ENCODE measurements around the gene COX8A.

COX8A gene

GRCh38 chr11:63986932-63987513, 12.6 kb downstream of the COX8A start:
- H3K36me3 ChIP-seq (ENCODE audit: control insufficient read depth, insufficient read depth, low read length) = peaks cover 5% of the 10 kb centered on the region
- peak overlapping the region; percentile 99 for H3K56ac ChIP-seq (ENCODE audit: low read length)
- H4K5ac ChIP-seq (ENCODE audit: low read length) = no peak overlapping the region
- no CpG with 5 or more reads among the region's 25 CpGs for WGBS (ENCODE audit: extremely low coverage, insufficient coverage, low lambda C conversion rate)
- no peak overlapping the region for H2BK120ac ChIP-seq (ENCODE audit: low read depth, low read length)
- H2BK15ac ChIP-seq (replicated peaks; ENCODE audit: low read depth) = no peak overlapping the region
- no peak overlapping the region for H3K18ac ChIP-seq (ENCODE audit: low read length)
- no peaks in the 10 kb centered on the region for H3K27me3 ChIP-seq (ENCODE audit: insufficient read depth, low read length, poor library complexity)
- peaks cover 22% of the 10 kb centered on the region for H3K79me1 ChIP-seq (ENCODE audit: low read length)
- peaks cover 17% of the 10 kb centered on the region for H3K79me2 ChIP-seq (ENCODE audit: control insufficient read depth, insufficient read depth, low read length)
- no peak overlapping the region for H4K8ac ChIP-seq (ENCODE audit: low read depth, low read length)
- peak overlapping the region; percentile 94 for H3K23ac ChIP-seq (ENCODE audit: low read length)
- peak overlapping the region; percentile 97 for H3K4me3 ChIP-seq (ENCODE audit: low read length)
- H2BK5ac ChIP-seq (ENCODE audit: low read length) = peak overlapping the region; percentile 63
- H3K27ac ChIP-seq (ENCODE audit: low read depth, low read length) = peak overlapping the region; percentile 99
- DNase-seq = no peak
- peak overlapping the region; percentile 98 for H3K4me2 ChIP-seq (ENCODE audit: low read length)
- peaks cover 5% of the 10 kb centered on the region for H3K4me1 ChIP-seq (ENCODE audit: control insufficient read depth, low read depth, low read length)
- H3K4ac ChIP-seq (ENCODE audit: low read depth, low read length) = no peak overlapping the region
- H3K9ac ChIP-seq (ENCODE audit: low read length) = peak overlapping the region; percentile 97
- H2AK5ac ChIP-seq (ENCODE audit: low read length) = peak overlapping the region; percentile 69

GRCh38 chr11:63991558-63991957, 17.1 kb downstream of the COX8A start:
- H4K5ac ChIP-seq (ENCODE audit: low read length) = no peak overlapping the region
- no peak for DNase-seq
- no peak overlapping the region for H3K4me3 ChIP-seq (ENCODE audit: low read length)
- no peak overlapping the region for H4K8ac ChIP-seq (ENCODE audit: low read depth, low read length)
- WGBS (ENCODE audit: extremely low coverage, insufficient coverage, low lambda C conversion rate) = no CpG with 5 or more reads among the region's 10 CpGs
- H3K4me2 ChIP-seq (ENCODE audit: low read length) = no peak overlapping the region
- no peak overlapping the region for H2AK5ac ChIP-seq (ENCODE audit: low read length)
- H3K56ac ChIP-seq (ENCODE audit: low read length) = no peak overlapping the region
- no peak overlapping the region for H2BK120ac ChIP-seq (ENCODE audit: low read depth, low read length)
- H3K4me1 ChIP-seq (ENCODE audit: control insufficient read depth, low read depth, low read length) = peaks cover 5% of the 10 kb centered on the region
- peaks cover 22% of the 10 kb centered on the region for H3K79me1 ChIP-seq (ENCODE audit: low read length)
- H3K23ac ChIP-seq (ENCODE audit: low read length) = no peak overlapping the region
- no peak overlapping the region for H3K9ac ChIP-seq (ENCODE audit: low read length)
- H3K27me3 ChIP-seq (ENCODE audit: insufficient read depth, low read length, poor library complexity) = no peaks in the 10 kb centered on the region
- H3K27ac ChIP-seq (ENCODE audit: low read depth, low read length) = no peak overlapping the region
- peaks cover 7% of the 10 kb centered on the region for H3K36me3 ChIP-seq (ENCODE audit: control insufficient read depth, insufficient read depth, low read length)
- H3K4ac ChIP-seq (ENCODE audit: low read depth, low read length) = no peak overlapping the region
- H3K79me2 ChIP-seq (ENCODE audit: control insufficient read depth, insufficient read depth, low read length) = peaks cover 17% of the 10 kb centered on the region
- no peak overlapping the region for H2BK15ac ChIP-seq (replicated peaks; ENCODE audit: low read depth)
- H3K18ac ChIP-seq (ENCODE audit: low read length) = no peak overlapping the region
- H2BK5ac ChIP-seq (ENCODE audit: low read length) = no peak overlapping the region

GRCh38 chr11:63993100-63993499, 18.7 kb downstream of the COX8A start:
- no peak overlapping the region for H3K56ac ChIP-seq (ENCODE audit: low read length)
- H3K23ac ChIP-seq (ENCODE audit: low read length) = no peak overlapping the region
- no peak for DNase-seq
- no peak overlapping the region for H2BK120ac ChIP-seq (ENCODE audit: low read depth, low read length)
- H3K4ac ChIP-seq (ENCODE audit: low read depth, low read length) = no peak overlapping the region
- H2BK15ac ChIP-seq (replicated peaks; ENCODE audit: low read depth) = no peak overlapping the region
- H3K4me2 ChIP-seq (ENCODE audit: low read length) = no peak overlapping the region
- H3K4me1 ChIP-seq (ENCODE audit: control insufficient read depth, low read depth, low read length) = peaks cover 2% of the 10 kb centered on the region
- H3K36me3 ChIP-seq (ENCODE audit: control insufficient read depth, insufficient read depth, low read length) = peaks cover 15% of the 10 kb centered on the region
- H3K18ac ChIP-seq (ENCODE audit: low read length) = no peak overlapping the region
- H2AK5ac ChIP-seq (ENCODE audit: low read length) = no peak overlapping the region
- H2BK5ac ChIP-seq (ENCODE audit: low read length) = no peak overlapping the region
- H4K8ac ChIP-seq (ENCODE audit: low read depth, low read length) = no peak overlapping the region
- peaks cover 10% of the 10 kb centered on the region for H3K79me1 ChIP-seq (ENCODE audit: low read length)
- no peak overlapping the region for H3K9ac ChIP-seq (ENCODE audit: low read length)
- WGBS (ENCODE audit: extremely low coverage, insufficient coverage, low lambda C conversion rate) = no CpG with 5 or more reads among the region's 5 CpGs
- H3K27ac ChIP-seq (ENCODE audit: low read depth, low read length) = no peak overlapping the region
- peaks cover 4% of the 10 kb centered on the region for H3K79me2 ChIP-seq (ENCODE audit: control insufficient read depth, insufficient read depth, low read length)
- no peaks in the 10 kb centered on the region for H3K27me3 ChIP-seq (ENCODE audit: insufficient read depth, low read length, poor library complexity)
- no peak overlapping the region for H4K5ac ChIP-seq (ENCODE audit: low read length)
- no peak overlapping the region for H3K4me3 ChIP-seq (ENCODE audit: low read length)

- Histone ChIP-seq H3K4me3 (ENCODE audit: low read length) (no peak overlapping the region), H3K23ac (ENCODE audit: low read length) (no peak overlapping the region), H3K27me3 (ENCODE audit: insufficient read depth, low read length, poor library complexity) (no peaks in the 10 kb centered on the region), H3K27ac (ENCODE audit: low read depth, low read length) (no peak overlapping the region), H3K36me3 (ENCODE audit: control insufficient read depth, insufficient read depth, low read length) (peaks cover 15% of the 10 kb centered on the region), H3K4me2 (ENCODE audit: low read length) (no peak overlapping the region), H3K56ac (ENCODE audit: low read length) (no peak overlapping the region), H3K18ac (ENCODE audit: low read length) (no peak overlapping the region), H3K4ac (ENCODE audit: low read depth, low read length) (no peak overlapping the region), H4K5ac (ENCODE audit: low read length) (no peak overlapping the region), H4K8ac (ENCODE audit: low read depth, low read length) (no peak overlapping the region), H3K4me1 (ENCODE audit: control insufficient read depth, low read depth, low read length) (peaks cover 2% of the 10 kb centered on the region), H2BK15ac (replicated peaks; ENCODE audit: low read depth) (no peak overlapping the region), H3K79me1 (ENCODE audit: low read length) (peaks cover 8% of the 10 kb centered on the region), H2BK5ac (ENCODE audit: low read length) (no peak overlapping the region), H3K9ac (ENCODE audit: low read length) (no peak overlapping the region), H2BK120ac (ENCODE audit: low read depth, low read length) (no peak overlapping the region), H2AK5ac (ENCODE audit: low read length) (no peak overlapping the region), H3K79me2 (ENCODE audit: control insufficient read depth, insufficient read depth, low read length) (peaks cover 2% of the 10 kb centered on the region)
- no peak for DNase-seq
- no CpG with 5 or more reads among the region's 6 CpGs for WGBS (ENCODE audit: extremely low coverage, insufficient coverage, low lambda C conversion rate)
These were observed 19.6 kb downstream of the COX8A start for GRCh38 chr11:63993993-63994392.

GRCh38 chr11:63996512-63996911, 22.1 kb downstream of the COX8A start:
- H3K9ac ChIP-seq (ENCODE audit: low read length) = no peak overlapping the region
- H2BK5ac ChIP-seq (ENCODE audit: low read length) = no peak overlapping the region
- H3K4me3 ChIP-seq (ENCODE audit: low read length) = no peak overlapping the region
- no peak overlapping the region for H3K27ac ChIP-seq (ENCODE audit: low read depth, low read length)
- H3K27me3 ChIP-seq (ENCODE audit: insufficient read depth, low read length, poor library complexity) = no peaks in the 10 kb centered on the region
- WGBS (ENCODE audit: extremely low coverage, insufficient coverage, low lambda C conversion rate) = no CpG with 5 or more reads among the region's 18 CpGs
- no peak overlapping the region for H3K56ac ChIP-seq (ENCODE audit: low read length)
- H3K23ac ChIP-seq (ENCODE audit: low read length) = no peak overlapping the region
- no peak overlapping the region for H2BK120ac ChIP-seq (ENCODE audit: low read depth, low read length)
- H3K4ac ChIP-seq (ENCODE audit: low read depth, low read length) = no peak overlapping the region
- no peak overlapping the region for H2BK15ac ChIP-seq (replicated peaks; ENCODE audit: low read depth)
- no peak overlapping the region for H3K18ac ChIP-seq (ENCODE audit: low read length)
- no peak for DNase-seq
- H4K5ac ChIP-seq (ENCODE audit: low read length) = no peak overlapping the region
- H3K79me2 ChIP-seq (ENCODE audit: control insufficient read depth, insufficient read depth, low read length) = no peaks in the 10 kb centered on the region
- peaks cover 10% of the 10 kb centered on the region for H3K36me3 ChIP-seq (ENCODE audit: control insufficient read depth, insufficient read depth, low read length)
- H2AK5ac ChIP-seq (ENCODE audit: low read length) = no peak overlapping the region
- peaks cover 3% of the 10 kb centered on the region for H3K79me1 ChIP-seq (ENCODE audit: low read length)
- H3K4me1 ChIP-seq (ENCODE audit: control insufficient read depth, low read depth, low read length) = peaks cover 2% of the 10 kb centered on the region
- H3K4me2 ChIP-seq (ENCODE audit: low read length) = no peak overlapping the region
- no peak overlapping the region for H4K8ac ChIP-seq (ENCODE audit: low read depth, low read length)

GRCh38 chr11:63997104-63997700, 22.8 kb downstream of the COX8A start:
- H3K79me1 ChIP-seq (ENCODE audit: low read length) = peaks cover 3% of the 10 kb centered on the region
- no peak overlapping the region for H3K4me2 ChIP-seq (ENCODE audit: low read length)
- peaks cover 2% of the 10 kb centered on the region for H3K4me1 ChIP-seq (ENCODE audit: control insufficient read depth, low read depth, low read length)
- H2AK5ac ChIP-seq (ENCODE audit: low read length) = no peak overlapping the region
- H3K27me3 ChIP-seq (ENCODE audit: insufficient read depth, low read length, poor library complexity) = no peaks in the 10 kb centered on the region
- H2BK120ac ChIP-seq (ENCODE audit: low read depth, low read length) = no peak overlapping the region
- H3K9ac ChIP-seq (ENCODE audit: low read length) = no peak overlapping the region
- no peak overlapping the region for H3K27ac ChIP-seq (ENCODE audit: low read depth, low read length)
- H4K5ac ChIP-seq (ENCODE audit: low read length) = no peak overlapping the region
- H3K4me3 ChIP-seq (ENCODE audit: low read length) = no peak overlapping the region
- no peak overlapping the region for H3K56ac ChIP-seq (ENCODE audit: low read length)
- H3K36me3 ChIP-seq (ENCODE audit: control insufficient read depth, insufficient read depth, low read length) = peaks cover 10% of the 10 kb centered on the region
- no peak overlapping the region for H3K4ac ChIP-seq (ENCODE audit: low read depth, low read length)
- H3K18ac ChIP-seq (ENCODE audit: low read length) = no peak overlapping the region
- WGBS (ENCODE audit: extremely low coverage, insufficient coverage, low lambda C conversion rate) = no CpG with 5 or more reads among the region's 27 CpGs
- no peak for DNase-seq
- H2BK5ac ChIP-seq (ENCODE audit: low read length) = no peak overlapping the region
- no peaks in the 10 kb centered on the region for H3K79me2 ChIP-seq (ENCODE audit: control insufficient read depth, insufficient read depth, low read length)
- H2BK15ac ChIP-seq (replicated peaks; ENCODE audit: low read depth) = no peak overlapping the region
- no peak overlapping the region for H3K23ac ChIP-seq (ENCODE audit: low read length)
- H4K8ac ChIP-seq (ENCODE audit: low read depth, low read length) = no peak overlapping the region

All from mesendoderm (in vitro differentiated cells).